ENCODE results near the gene CROCC2. TPM values are rescaled to one million over a fixed set of nuclear protein-coding genes. Genes with fewer than 3 reads are reported as not detected.

Gene CROCC2
- total and polyA plus RNA-seq, 10 of the 15 experiments (the other 5 are each of a cell fraction or from before 2014, with no cell fraction given), result not detected

DNA sequence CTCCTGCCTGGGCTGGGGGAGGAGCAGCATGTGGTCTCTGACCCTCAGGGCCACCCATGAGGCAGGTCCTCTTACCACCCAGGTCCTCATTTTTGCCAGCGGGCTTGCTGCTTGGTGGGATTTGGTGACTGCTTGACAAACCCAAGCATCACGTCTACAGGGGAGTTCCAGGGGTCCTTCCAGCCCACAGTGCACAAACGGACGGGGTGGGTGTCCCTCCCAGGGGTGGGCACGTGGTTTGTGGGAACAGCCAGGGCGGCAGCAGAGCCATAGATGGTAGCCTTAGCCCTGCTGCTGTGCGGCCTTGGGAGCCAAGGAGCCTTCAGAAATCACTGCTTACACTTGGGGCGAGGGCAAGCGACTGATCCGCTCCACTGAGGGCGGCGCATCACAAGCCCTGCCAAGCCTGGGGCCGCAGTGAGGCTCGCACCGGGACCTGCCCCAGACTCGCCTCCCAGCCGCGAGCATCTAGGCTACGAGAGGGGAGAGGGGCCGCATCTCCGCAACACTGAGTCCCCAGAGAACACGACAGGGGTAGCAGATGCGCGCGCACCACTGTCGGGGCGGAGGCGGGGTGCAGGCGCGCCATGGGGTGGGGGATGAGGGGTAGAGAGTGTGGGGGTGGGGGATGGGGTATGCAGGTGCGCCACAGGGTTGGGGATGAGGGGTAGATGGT, 129.1 kb downstream of the CROCC2 start:
- 66% methylated on average over 25 of the region's 31 CpGs for WGBS (ENCODE audit: insufficient coverage, insufficient replicate concordance, low lambda C conversion rate, missing lambda C conversion rate)
- ChIA-PET POLR2A (no interaction called here), SMC1A (ENCODE audit: uncharacterized antibody, unreplicated experiment) (no interaction called here), CTCF (no interaction called here), RAD21 (ENCODE audit: unreplicated experiment) (no interaction called here)
- H3K79me2 ChIP-seq (ENCODE audit: control insufficient read depth, insufficient read depth, low read length), result no peaks in the 10 kb centered on the region
- in situ Hi-C loops (cut with MboI) (no loop called here), intact Hi-C loops (cut with micrococcal nuclease; ENCODE audit: unreplicated experiment) (no loop called here)
- peaks cover 0 to 2% of the 10 kb centered on the region in 2 experiments; a peak in 1 of 4 replicates for H3K27me3 ChIP-seq (replicated peaks in 1 of 2; ENCODE audit: control insufficient read depth in 2 of 2, insufficient read depth in 2 of 2, low read length in 1 of 2)
- no TSS peak for BruUV-seq (replicated peaks)
- H3K9ac ChIP-seq (ENCODE audit: control insufficient read depth, insufficient read depth, low read length), result no peak overlapping the region
- ATAC-seq (peak; percentile 2; the same call in 2 of the 3 replicates), FAIRE-seq (no peak), DNase-seq (ENCODE audit: low read depth, low spot score) (no peak)
- H3K4me2 ChIP-seq (ENCODE audit: control insufficient read depth, insufficient read depth), result no peak overlapping the region
- no peaks in the 10 kb centered on the region for H3K9me3 ChIP-seq (replicated peaks; ENCODE audit: control insufficient read depth, insufficient read depth, low read length)
- H2AFZ ChIP-seq (ENCODE audit: control insufficient read depth, low read depth, low read length), result no peak overlapping the region
- H3K4me1 ChIP-seq (ENCODE audit: control insufficient read depth, insufficient read depth, low read length), result peaks cover 39% of the 10 kb centered on the region
- H4K20me1 ChIP-seq (ENCODE audit: control insufficient read depth, insufficient read depth), result no peaks in the 10 kb centered on the region
- H3K36me3 ChIP-seq (ENCODE audit: control insufficient read depth in 2 of 2, insufficient read depth in 2 of 2, low read length in 1 of 2), result no peaks in the 10 kb centered on the region
- no peak overlapping the region for H3K27ac ChIP-seq (ENCODE audit: control insufficient read depth, insufficient read depth)
- H3K4me3 ChIP-seq, result no peak overlapping the region
- TF ChIP-seq, protein P1, sequence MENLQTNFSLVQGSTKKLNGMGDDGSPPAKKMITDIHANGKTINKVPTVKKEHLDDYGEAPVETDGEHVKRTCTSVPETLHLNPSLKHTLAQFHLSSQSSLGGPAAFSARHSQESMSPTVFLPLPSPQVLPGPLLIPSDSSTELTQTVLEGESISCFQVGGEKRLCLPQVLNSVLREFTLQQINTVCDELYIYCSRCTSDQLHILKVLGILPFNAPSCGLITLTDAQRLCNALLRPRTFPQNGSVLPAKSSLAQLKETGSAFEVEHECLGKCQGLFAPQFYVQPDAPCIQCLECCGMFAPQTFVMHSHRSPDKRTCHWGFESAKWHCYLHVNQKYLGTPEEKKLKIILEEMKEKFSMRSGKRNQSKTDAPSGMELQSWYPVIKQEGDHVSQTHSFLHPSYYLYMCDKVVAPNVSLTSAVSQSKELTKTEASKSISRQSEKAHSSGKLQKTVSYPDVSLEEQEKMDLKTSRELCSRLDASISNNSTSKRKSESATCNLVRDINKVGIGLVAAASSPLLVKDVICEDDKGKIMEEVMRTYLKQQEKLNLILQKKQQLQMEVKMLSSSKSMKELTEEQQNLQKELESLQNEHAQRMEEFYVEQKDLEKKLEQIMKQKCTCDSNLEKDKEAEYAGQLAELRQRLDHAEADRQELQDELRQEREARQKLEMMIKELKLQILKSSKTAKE (IDR thresholded peaks at IDR 0.05; ENCODE audit: low read depth, poor library complexity, severe bottlenecking), result no peak
- TF ChIP-seq, protein P2, sequence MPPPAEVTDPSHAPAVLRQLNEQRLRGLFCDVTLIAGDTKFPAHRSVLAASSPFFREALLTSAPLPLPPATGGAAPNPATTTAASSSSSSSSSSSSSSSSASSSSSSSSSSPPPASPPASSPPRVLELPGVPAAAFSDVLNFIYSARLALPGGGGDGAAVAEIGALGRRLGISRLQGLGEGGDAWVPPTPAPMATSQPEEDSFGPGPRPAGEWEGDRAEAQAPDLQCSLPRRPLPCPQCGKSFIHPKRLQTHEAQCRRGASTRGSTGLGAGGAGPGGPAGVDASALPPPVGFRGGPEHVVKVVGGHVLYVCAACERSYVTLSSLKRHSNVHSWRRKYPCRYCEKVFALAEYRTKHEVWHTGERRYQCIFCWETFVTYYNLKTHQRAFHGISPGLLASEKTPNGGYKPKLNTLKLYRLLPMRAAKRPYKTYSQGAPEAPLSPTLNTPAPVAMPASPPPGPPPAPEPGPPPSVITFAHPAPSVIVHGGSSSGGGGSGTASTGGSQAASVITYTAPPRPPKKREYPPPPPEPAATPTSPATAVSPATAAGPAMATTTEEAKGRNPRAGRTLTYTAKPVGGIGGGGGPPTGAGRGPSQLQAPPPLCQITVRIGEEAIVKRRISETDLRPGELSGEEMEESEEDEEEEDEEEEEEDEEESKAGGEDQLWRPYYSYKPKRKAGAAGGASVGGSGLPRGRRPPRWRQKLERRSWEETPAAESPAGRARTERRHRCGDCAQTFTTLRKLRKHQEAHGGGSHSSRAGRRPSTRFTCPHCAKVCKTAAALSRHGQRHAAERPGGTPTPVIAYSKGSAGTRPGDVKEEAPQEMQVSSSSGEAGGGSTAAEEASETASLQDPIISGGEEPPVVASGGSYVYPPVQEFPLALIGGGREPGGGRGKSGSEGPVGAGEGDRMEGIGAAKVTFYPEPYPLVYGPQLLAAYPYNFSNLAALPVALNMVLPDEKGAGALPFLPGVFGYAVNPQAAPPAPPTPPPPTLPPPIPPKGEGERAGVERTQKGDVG (CRISPR knock-in tag; IDR thresholded peaks at IDR 0.05), result no peak
- TF ChIP-seq NR2C1 (IDR thresholded peaks at IDR 0.05), result no peak
- no peak for TF ChIP-seq SP1 (IDR thresholded peaks at IDR 0.05; ENCODE audit: low read depth, low read length)
- no peak for TF ChIP-seq ZNF622 (IDR thresholded peaks at IDR 0.05)
- TF ChIP-seq, protein P3, sequence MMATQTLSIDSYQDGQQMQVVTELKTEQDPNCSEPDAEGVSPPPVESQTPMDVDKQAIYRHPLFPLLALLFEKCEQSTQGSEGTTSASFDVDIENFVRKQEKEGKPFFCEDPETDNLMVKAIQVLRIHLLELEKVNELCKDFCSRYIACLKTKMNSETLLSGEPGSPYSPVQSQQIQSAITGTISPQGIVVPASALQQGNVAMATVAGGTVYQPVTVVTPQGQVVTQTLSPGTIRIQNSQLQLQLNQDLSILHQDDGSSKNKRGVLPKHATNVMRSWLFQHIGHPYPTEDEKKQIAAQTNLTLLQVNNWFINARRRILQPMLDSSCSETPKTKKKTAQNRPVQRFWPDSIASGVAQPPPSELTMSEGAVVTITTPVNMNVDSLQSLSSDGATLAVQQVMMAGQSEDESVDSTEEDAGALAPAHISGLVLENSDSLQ (IDR thresholded peaks at IDR 0.05), result no peak
- TF ChIP-seq RAD21 (IDR thresholded peaks at IDR 0.05; ENCODE audit: insufficient read depth, low read depth, low read length), result no peak
- no peak for TF ChIP-seq MEF2A (IDR thresholded peaks at IDR 0.05; ENCODE audit: insufficient read depth, low read depth, low read length)
- TF ChIP-seq EP300 (IDR thresholded peaks at IDR 0.05; ENCODE audit: borderline replicate concordance in 1 of 2, control insufficient read depth in 1 of 2, low read depth in 2 of 2, low read length in 2 of 2), result no peak
- TF ChIP-seq MYB (IDR thresholded peaks at IDR 0.05; ENCODE audit: borderline replicate concordance, low read depth, low read length), result no peak
- no peak for TF ChIP-seq SRF (IDR thresholded peaks at IDR 0.05; ENCODE audit: low read depth in 2 of 2, low read length in 2 of 2)
- no peak for TF ChIP-seq ZNF24 (IDR thresholded peaks at IDR 0.05)
- no peak for TF ChIP-seq CBX3 (IDR thresholded peaks at IDR 0.05; ENCODE audit: borderline replicate concordance, low read depth)
- TF ChIP-seq JUNB (IDR thresholded peaks at IDR 0.05), result no peak
- TF ChIP-seq SPI1 (IDR thresholded peaks at IDR 0.05; ENCODE audit: borderline replicate concordance, insufficient read depth, low read depth, low read length), result no peak
- no peak for TF ChIP-seq MYC (IDR thresholded peaks at IDR 0.05; ENCODE audit: insufficient read depth, insufficient read length, insufficient replicate concordance, low read length, severe bottlenecking)

Data from GM12878 (cell line).